BE2C (cell line): Measurements from ENCODE around the gene LGALS7B.

ENCODE experiments used
- DNase-seq: peaks from one replicate; pipeline ENCODE4 v3.0.0-alpha.2; 2020
- H3K27me3 ChIP-seq: fragments of 250-450 bp; sonication (Bioruptor Pico); 2 replicates; pipeline ENCODE4 v1.5.1; 2020; ENCODE audit warnings: mild to moderate bottlenecking
- H3K36me3 ChIP-seq: fragments of 250-450 bp; sonication (Bioruptor Pico); 2 replicates; pipeline ENCODE4 v1.5.1; 2020; ENCODE audit warnings: mild to moderate bottlenecking
- H3K4me1 ChIP-seq: fragments of 250-450 bp; sonication (Bioruptor Pico); 2 replicates; pipeline ENCODE4 v1.5.1; 2020
- H3K4me3 ChIP-seq: 2 replicates; pipeline ENCODE4 v1.5.1; 2011; ENCODE audit warnings: low read depth, low read length
- H3K9me3 ChIP-seq: fragments of 250-450 bp; sonication (Bioruptor Pico); 2 replicates; pipeline ENCODE4 v1.5.1; 2020
- TF ChIP-seq, protein P1 (sequence below): IDR thresholded peaks from 2 replicates; pipeline ENCODE4 v1.5.1; 2012; ENCODE audit warnings: mild to moderate bottlenecking, low read depth, low read length

LGALS7B gene

DNA sequence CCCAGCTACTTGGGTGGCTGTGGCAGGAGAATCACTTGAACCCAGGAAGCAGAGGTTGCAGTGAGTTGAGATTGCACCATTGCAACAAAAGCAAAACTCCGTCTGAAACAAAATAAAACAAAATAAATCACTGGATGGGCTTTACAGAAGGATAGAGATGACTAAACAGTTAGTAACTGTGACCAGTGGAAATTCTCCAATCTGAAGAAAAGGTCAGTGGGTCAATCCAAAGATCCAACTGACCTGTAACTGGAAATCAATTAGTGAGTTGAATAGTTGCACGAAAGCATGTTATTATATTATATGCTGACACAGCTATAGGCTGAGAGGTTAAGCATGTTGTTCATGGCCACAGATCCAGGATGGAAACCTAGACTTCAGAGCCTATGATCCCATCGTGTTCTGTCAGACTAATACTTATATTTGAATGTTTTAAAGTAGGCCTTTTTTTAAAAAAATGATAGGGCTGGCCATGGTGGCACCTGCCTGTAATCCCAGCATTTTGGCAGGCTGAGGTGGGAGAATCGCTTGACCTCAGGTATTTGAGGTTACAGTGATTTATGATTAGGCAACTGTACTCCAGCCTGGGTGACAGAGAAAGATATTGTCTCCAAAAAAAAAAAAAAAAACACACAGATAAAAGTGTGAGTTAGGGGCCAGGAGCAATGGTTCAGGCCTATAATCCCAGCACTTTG, 41.2 kb downstream of the LGALS7B start:
- Histone ChIP-seq H3K27me3 (no peaks in the 10 kb centered on the region), H3K36me3 (peaks cover 5% of the 10 kb centered on the region), H3K4me3 (no peak overlapping the region), H3K9me3 (no peaks in the 10 kb centered on the region), H3K4me1 (no peaks in the 10 kb centered on the region; the same call in 1 of the 2 replicates)
- no peak for DNase-seq
- TF ChIP-seq, protein P1, sequence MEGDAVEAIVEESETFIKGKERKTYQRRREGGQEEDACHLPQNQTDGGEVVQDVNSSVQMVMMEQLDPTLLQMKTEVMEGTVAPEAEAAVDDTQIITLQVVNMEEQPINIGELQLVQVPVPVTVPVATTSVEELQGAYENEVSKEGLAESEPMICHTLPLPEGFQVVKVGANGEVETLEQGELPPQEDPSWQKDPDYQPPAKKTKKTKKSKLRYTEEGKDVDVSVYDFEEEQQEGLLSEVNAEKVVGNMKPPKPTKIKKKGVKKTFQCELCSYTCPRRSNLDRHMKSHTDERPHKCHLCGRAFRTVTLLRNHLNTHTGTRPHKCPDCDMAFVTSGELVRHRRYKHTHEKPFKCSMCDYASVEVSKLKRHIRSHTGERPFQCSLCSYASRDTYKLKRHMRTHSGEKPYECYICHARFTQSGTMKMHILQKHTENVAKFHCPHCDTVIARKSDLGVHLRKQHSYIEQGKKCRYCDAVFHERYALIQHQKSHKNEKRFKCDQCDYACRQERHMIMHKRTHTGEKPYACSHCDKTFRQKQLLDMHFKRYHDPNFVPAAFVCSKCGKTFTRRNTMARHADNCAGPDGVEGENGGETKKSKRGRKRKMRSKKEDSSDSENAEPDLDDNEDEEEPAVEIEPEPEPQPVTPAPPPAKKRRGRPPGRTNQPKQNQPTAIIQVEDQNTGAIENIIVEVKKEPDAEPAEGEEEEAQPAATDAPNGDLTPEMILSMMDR = no peak

DNA sequence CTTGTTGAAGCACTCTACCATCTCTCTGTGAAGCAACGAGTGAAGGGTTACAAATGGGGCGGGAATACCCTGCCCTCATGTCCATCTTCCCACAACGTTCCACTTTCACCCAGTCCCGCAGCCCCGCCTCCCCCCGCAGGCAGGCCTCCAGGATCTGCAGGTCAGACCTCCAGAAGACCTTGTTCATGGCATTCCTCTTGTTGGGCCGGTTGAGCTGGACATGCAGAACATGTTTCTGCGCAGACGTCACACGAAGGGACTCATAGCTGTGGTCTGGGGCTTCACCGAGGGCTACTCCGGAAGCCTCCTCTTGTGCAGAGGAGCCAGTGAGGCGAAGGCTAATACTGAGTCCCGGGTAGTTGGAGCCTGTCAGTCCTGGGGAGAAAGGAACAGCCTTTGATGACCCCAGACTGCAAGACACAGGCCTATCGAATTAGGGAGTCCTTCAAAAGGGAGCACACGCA, 42.2 kb downstream of the LGALS7B start:
- Histone ChIP-seq H3K4me3 (peak overlapping the region; percentile 90), H3K36me3 (peaks cover 15% of the 10 kb centered on the region), H3K27me3 (no peaks in the 10 kb centered on the region), H3K4me1 (peaks cover 4% of the 10 kb centered on the region; the same call in 1 of the 2 replicates), H3K9me3 (no peaks in the 10 kb centered on the region)
- TF ChIP-seq, protein P1 = no peak
- peak; percentile 40 for DNase-seq

DNA sequence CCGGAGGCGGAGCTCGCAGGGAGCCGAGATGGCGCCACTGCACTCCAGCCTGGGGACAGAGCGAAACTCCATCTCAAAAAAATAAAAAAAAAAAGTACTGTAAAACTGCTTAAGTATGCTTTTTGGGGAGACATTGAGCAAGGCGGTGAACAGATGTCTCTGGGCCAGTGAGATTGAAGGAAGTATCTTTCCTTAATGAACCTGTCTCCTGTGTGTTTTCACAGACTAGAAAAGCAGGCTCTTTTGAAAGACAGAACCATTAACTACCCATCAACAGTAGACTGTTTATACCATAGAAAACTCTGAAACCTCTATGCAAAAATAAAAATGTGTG, 44.1 kb downstream of the LGALS7B start:
- no peak overlapping the region for H3K4me3 ChIP-seq
- TF ChIP-seq, protein P1 = no peak
- H3K4me1 ChIP-seq = peaks cover 18% of the 10 kb centered on the region
- DNase-seq = no peak
- no peaks in the 10 kb centered on the region for H3K9me3 ChIP-seq
- peaks cover 32% of the 10 kb centered on the region for H3K36me3 ChIP-seq
- H3K27me3 ChIP-seq = no peaks in the 10 kb centered on the region

DNA sequence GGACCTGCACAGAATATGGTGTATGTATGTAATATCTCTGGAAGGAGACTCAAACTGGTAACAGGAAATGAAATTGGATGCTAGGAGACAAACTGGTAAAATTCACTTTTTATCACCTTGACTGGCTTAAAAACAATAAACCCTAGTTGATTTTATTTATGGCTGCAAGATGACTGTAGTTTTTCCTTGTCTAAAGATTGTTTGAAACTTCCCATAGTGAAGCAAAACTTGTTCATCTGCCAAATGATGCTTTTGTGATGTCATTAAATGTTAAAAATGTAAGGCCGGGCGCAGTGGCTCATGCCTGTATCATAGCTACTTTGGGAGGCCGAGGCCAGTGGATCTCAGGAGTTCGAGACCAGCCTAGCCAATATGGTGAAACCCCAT, 45.1 kb downstream of the LGALS7B start:
- TF ChIP-seq, protein P1 = no peak
- peaks cover 42% of the 10 kb centered on the region for H3K36me3 ChIP-seq
- no peaks in the 10 kb centered on the region for H3K9me3 ChIP-seq
- peaks cover 28% of the 10 kb centered on the region for H3K4me1 ChIP-seq
- no peak for DNase-seq
- H3K27me3 ChIP-seq = no peaks in the 10 kb centered on the region
- no peak overlapping the region for H3K4me3 ChIP-seq

DNA sequence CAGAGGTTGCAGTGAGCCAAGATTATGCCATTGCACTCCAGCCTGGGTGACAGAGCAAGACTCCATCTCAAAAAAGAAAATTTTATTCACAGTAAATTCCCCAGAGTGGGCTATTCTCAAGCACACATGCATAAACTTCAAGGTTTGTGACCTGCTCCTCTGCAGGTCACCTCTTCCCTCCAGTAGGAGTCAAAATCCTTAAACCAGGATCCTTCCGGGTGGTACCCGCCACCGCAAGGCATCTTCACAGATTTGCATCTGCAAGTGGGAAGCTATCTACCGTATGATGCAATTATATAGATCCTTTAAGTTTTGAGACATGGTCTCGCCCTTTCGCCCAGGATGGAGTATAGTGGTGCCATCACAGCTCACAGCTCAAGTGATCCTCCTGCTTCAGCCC, 45.6 kb downstream of the LGALS7B start:
- Histone ChIP-seq H3K4me3 (no peak overlapping the region), H3K9me3 (no peaks in the 10 kb centered on the region), H3K4me1 (peaks cover 33% of the 10 kb centered on the region), H3K27me3 (no peaks in the 10 kb centered on the region), H3K36me3 (peaks cover 47% of the 10 kb centered on the region)
- TF ChIP-seq, protein P1 = no peak
- DNase-seq = no peak

DNA sequence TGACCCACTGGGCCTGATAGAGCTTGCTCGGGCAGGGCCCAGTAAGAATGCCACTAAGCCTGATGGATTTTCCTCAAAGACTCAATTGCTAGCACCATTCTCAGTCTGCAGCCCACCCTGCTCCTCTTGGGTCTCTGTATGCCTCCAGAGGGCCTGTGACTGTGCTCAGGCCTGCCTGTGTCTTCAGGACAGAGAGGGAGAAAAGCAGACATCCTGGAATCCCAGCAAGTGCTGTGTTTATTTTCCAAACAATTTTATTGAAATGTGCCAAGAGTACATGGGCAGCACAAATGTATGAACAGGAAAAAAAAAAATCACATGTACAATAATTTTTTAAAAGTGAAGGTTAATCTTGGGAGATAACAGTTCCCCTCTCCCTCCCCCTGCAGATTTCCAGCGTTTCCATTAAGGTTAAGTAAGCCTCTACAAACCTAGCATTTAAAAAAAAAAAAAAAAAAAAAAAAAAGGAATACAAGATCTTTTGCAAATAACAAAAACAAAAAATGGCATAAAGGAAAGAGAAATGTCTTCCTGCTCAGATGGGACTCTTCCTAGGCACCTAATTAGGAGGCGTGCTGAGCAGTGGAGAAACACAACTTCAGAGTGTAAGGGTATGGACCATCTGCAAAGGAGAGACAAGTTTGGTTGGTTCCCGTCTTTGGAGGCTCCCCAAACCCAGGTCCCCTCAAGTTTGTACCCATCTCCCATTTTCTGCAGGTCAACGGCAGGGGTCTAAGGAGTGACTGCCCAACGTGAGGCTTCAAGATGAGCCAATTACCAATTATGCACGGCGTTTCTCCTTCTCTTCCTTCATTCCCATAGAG, 47.4 kb downstream of the LGALS7B start:
- H3K27me3 ChIP-seq = no peaks in the 10 kb centered on the region
- peaks cover 48% of the 10 kb centered on the region for H3K4me1 ChIP-seq
- DNase-seq = no peak
- peaks cover 60% of the 10 kb centered on the region for H3K36me3 ChIP-seq
- H3K9me3 ChIP-seq = no peaks in the 10 kb centered on the region
- TF ChIP-seq, protein P1 = no peak
- H3K4me3 ChIP-seq = no peak overlapping the region
